Left lobe of liver (tissue), 2 donors: ENCODE results near the gene TMEM127. TPM values are rescaled to one million over a fixed set of nuclear protein-coding genes. Genes with fewer than 3 reads are reported as not detected.

Source experiments
- ATAC-seq: fragments of 200-7000 bp; cut with Tn5 transposase; one replicate; pipeline ENCODE4 v1.9.1; 2020; ENCODE audit warnings: mild to moderate bottlenecking, moderate library complexity
- DNase-seq: peaks from one replicate; pipeline ENCODE4 v3.0.0-alpha.2; 2020; ENCODE audit warnings: low spot score
- total RNA-seq: library from RNA; stranded (reverse); gene quantifications from one replicate; pipeline ENCODE4 v1.2.1, GENCODE V29; 2021
- donor health status: DM: no; HTN: no; CAD: no; lungs with moderate emphysema.
- donor health status: DM: no; HTN: yes; CAD: no.

Gene TMEM127, protein sequence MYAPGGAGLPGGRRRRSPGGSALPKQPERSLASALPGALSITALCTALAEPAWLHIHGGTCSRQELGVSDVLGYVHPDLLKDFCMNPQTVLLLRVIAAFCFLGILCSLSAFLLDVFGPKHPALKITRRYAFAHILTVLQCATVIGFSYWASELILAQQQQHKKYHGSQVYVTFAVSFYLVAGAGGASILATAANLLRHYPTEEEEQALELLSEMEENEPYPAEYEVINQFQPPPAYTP
- total RNA-seq = 30.6 TPM

DNA sequence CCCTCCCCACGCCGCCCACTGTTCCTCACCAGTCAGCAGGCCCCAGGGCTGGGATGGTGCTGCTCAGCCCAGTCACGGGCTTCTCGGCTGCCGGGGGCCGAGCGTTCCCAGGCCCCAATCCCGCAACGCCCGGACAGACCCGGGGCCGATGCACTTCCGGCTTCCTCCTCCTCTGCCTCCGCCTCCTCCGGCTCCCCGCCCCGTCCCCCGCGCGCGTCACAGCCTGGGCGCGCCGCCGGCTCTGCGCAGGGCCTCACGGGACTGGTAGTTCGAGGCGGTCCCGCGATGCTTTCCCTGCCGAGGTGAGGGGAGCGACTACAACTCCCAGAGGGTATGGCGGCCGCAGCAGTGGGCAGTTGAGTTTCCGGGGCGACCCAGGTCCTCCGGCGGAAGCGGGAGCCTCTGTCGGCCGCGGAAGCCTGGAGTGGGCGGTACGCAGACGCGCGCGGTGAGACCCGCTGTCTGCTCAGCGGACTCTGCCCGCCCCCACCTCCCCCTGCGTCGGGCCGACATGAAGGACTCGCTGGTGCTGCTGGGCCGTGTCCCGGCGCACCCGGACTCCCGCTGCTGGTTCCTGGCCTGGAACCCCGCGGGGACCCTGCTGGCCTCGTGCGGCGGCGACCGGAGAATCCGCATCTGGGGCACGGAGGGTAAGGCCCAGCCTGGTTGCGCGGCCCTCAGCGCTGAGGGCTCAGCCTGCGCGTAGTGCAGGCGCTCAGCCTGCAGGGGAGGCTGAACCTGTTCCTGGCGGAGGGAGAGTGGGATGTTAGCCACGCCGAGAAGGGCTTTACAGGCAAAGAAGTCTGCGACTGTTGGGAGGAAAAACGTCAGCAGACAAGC is at the start of gene TMEM127, which contains the start of gene CIAO1:
Gene TMEM127, minus strand, starts transcription at position 158 of the 840 bp plus-strand sequence. CDS start 616 bp downstream, outside the sequence.
Gene CIAO1, plus strand, starts transcription at position 386 of the 840 bp plus-strand sequence. Its CDS starts 126 bp downstream, at position 512.
- DNase-seq (peak; percentile 99), ATAC-seq (peak; percentile 94)

DNA sequence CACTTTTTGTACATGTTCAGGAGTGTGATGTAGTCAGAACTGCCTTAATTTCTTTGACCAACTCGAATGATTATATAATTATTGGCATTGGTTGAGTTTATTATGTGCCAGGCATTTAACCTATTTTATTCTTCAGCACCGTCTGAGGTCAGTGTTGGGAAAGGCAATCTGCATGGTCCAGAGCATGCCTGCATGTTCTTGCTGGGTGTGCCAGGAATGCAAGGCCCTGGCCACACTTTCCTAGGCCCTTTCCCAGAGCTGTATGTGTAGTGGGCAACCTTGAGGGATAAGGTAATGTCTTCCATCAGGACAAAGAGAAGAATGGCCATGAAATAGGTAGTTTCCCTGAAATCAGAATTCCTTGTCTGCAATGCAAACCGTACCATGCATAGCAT is 49.2 kb upstream of the TMEM127 start:
- no peak for DNase-seq
- no peak for ATAC-seq

- ATAC-seq (no peak), DNase-seq (no peak)
These were observed 42.5 kb upstream of the TMEM127 start for GRCh38 chr2:96308248-96308647.

- ATAC-seq (no peak), DNase-seq (no peak)
These were observed 40.6 kb upstream of the TMEM127 start for GRCh38 chr2:96306370-96306769.

DNA sequence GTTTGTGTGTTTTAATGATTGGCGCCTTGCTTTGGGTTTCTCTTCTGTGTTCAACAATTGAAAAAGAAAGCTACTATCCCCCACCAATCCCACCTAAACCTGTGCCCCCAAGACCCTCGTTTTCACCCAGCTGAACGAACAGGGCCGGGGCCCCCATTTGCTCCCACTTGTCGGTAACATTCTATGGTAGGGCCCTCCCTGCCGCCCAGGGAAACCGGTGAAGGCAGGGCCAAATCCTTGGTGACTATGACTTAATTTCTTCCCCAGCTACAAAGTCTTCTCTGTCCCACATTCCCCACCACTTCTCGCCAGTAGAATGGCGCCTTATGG is 40.1 kb upstream of the TMEM127 start:
- DNase-seq = no peak

DNA sequence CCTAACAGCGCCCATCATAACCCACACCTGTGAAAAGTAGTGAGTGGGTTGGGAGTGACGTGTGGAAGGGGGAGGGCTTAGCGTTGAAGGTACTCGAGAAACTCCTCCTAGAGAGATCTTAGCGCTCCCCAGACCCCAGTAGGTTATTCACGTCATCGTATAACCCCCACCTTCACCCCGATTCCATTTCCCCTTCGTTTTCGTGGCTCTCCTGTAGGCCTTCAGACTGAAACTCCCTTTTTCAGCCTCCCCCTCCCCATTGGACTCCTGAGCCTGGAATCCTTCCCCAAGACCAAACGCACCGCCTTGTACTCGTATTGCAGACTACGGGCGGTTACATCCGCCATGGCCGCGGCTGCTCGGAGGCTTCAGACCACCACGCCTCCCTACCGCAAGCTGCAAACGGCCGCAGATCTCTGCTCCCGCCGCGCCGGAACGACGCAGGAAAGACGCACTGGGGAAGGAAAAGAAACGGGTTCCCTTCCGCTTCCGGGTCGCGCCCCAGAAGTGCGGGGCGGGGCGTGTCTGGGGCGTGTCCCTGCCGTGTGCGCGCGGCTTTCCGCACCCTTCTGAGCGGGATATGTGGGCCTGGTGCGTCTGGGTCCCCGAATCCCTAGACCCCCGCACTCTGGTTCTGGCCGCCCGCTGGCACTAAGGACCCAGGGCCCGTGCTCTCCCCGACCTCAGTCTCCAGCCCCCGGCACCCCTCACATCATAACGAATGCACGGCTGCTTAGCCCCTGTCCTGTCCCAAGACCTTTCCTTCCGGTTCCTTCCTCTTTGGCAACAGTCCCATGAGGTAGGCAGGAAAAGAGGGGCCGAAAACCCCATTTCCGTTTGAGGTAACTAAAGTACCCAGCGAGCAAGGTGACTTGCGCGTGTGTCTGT is 39.5 kb upstream of the TMEM127 start, which contains the start of gene SNRNP200:
Gene SNRNP200, minus strand, starts transcription at position 456 of the 888 bp plus-strand sequence. Its CDS starts 109 bp downstream, at position 347.
- ATAC-seq (peak; percentile 100), DNase-seq (peak; percentile 89)

More for the DNA sequence above, 40.1 kb upstream of the TMEM127 start:
- ATAC-seq = no peak

DNA sequence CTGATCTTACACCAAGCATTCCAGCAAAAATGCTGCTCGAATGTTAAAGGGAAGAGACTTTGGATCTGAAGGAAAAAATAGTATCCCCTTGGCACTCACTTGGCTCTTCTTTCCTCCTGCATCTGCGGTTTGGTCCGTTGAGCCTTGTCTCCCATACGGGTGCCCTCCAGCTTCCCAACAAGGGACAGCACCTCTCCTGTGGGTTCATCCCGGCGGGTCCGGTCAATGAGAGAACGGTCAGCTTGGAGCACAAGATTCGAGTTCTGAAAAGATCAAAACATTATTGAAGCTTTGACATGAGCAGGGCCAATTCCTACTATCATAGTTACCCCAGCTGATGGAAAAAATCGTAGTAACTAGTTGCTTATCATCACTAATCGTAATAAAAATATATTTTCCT is 38.8 kb upstream of the TMEM127 start:
- no peak for ATAC-seq

DNA sequence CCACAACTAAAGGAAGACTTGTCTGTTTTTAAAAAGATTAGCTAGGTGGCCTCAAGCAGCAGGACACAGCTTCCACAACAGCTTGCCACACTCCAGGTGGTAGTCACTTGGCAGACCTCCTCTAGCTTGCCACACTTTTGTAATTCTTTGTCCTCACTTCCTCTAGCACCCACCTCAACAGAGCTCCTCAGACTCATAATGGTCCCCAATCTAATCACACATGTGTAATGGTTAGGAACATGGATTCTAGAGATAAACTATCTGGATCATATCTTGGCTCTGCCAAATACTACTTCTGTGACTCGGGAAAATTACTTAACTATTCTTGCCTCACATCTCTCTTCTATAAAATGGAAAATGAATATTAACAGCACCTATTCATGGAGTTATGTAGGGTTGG is 36.1 kb upstream of the TMEM127 start:
- no peak for ATAC-seq
- no peak for DNase-seq

More for the DNA sequence above, 38.8 kb upstream of the TMEM127 start:
- no peak for DNase-seq

GRCh38 chr2:96296925-96297324 is 31.1 kb upstream of the TMEM127 start:
- peak; percentile 79 for DNase-seq
- ATAC-seq = peak; percentile 87

- ATAC-seq = peak; percentile 38
- peak; percentile 52 for DNase-seq
These were observed 28.5 kb upstream of the TMEM127 start for GRCh38 chr2:96294271-96294670.

- DNase-seq (no peak), ATAC-seq (no peak)
These were observed 26.0 kb upstream of the TMEM127 start for GRCh38 chr2:96291751-96292150.

DNA sequence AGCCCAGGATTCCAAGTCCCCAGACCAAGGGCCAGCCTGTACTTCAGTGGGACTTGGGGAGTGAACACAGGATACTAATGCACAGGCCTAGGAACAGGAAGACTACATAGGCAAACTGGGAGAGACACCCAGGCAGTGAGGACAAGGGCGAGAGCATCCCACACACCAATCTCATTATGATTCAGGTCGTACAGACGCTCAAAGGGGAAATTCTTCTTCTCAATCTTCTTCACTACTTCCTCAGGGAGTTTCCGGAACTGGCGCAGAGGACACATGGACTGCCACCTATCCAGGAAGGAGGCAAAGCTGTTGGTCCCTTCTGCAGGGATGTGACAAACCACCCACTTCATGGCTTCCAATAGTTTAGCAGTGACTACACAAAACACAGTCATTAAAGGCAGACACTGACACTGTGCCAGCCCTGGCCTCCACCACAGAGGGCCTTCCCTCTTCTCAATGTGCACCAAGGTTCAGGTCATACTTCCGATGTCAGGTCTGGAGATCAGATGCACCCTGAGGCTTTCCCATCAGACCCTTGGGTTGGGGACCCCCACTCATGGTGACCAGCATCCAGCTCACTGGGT is 21.6 kb upstream of the TMEM127 start:
- ATAC-seq (no peak), DNase-seq (no peak)

GRCh38 chr2:96276787-96277499 is 11.1 kb upstream of the TMEM127 start:
- ATAC-seq = no peak
- no peak for DNase-seq

DNA sequence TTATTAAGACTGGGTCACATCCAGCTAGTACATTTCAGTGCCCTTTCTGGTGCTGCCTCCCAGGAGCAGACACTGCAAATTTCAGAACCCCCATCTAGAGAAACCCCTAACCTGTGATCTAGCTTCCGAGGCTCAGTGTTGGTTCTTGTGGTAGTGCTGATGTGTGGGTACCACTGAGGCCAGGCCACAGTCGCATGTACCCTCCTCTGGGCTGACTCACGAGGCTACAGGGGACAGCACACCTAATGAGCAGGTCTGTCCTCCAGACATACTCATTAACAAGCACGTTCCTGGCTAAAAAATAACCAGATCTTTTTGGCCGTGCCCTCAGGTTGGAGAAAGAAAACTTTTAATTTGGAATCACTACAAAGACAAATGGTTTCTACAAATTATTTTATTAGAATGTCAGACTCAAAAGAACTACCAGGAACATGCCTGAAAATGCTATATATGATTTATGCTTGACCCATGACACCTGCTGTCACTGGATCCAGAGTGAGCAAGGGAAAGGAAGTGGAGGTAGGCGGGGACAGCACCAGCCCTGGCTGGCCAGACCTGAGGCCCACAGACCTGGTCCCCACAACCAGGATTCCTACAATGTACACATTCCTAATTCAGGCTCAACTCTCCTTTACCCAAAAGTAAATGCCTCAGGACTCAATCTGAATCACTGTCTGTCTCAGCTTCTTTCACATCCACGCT is 8.7 kb upstream of the TMEM127 start:
- no peak for DNase-seq

DNA sequence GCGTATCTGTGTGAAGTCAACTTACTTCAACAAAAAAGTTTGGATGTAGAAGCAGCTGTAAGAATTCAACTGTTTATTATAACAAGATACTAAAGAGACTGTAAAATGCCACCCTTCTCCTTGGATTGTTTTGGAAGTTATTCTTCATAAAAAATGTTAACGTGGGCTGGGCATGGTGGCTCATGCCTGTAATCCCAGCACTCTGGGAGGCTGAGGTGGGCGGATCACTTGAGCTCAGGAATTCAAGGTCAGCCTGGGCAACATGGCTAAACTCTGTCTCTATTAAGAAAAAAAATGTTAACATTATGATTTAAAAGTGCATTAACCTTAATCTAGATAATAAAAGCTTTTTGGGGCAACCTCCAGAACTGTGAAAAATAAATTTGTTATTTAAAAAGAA is 8.0 kb upstream of the TMEM127 start:
- ATAC-seq (no peak), DNase-seq (no peak)

More for the DNA sequence above, 8.7 kb upstream of the TMEM127 start:
- peak; percentile 10 for ATAC-seq

DNA sequence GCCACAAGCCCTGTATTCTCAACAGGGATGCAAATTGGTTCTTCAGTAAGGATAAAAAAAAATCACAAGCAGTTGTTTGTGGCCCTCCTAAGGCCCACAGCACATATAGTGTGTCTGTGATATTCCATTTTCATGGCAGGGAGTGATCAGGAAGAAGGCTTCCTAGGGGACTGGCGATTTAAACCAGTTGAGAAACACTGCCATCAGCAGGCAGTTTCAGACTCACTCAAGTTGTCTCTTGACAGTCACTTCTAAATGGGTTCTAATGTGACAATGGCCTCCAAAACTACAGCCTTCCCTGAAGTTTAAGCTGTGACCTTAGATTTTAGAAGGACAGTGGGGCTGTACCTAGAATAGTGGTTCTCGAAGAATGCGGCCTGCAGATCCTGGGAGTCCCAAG is 6.2 kb upstream of the TMEM127 start:
- DNase-seq (no peak), ATAC-seq (peak; percentile 56)

GRCh38 chr2:96267159-96267971 is 1.6 kb upstream of the TMEM127 start:
- no peak for ATAC-seq

GRCh38 chr2:96265349-96265839 is 403 bp downstream of the TMEM127 start:
- ATAC-seq = peak; percentile 7
- no peak for DNase-seq

More at GRCh38 chr2:96267159-96267971, 1.6 kb upstream of the TMEM127 start:
- no peak for DNase-seq
